ENCODE data around the gene KIF22. TPM values are rescaled to one million over a fixed set of nuclear protein-coding genes. Genes with fewer than 3 reads are reported as not detected.

Gene KIF22
- total RNA-seq (2011; cell fraction: chromatin; rRNA removed; ENCODE audit: low replicate concordance) = 212 and 457 TPM in 2 replicates
- 330 and 338 TPM in 2 replicates for total RNA-seq (2011; cell fraction: nucleolus; rRNA removed)
- total RNA-seq (2011; cell fraction: nucleoplasm; rRNA removed) = 225 and 251 TPM in 2 replicates
- total RNA-seq (2014; rRNA removed) (131 and 146 TPM in 2 replicates), total RNA-seq (2014; rRNA removed; fragmentation: Illumina TruSeq; extraction: Trizol) (84.2 and 106 TPM in 2 replicates), total RNA-seq (2015; rRNA removed; fragmentation: Illumina TruSeq; extraction: Trizol) (115 and 117 TPM in 2 replicates), total RNA-seq (2021) (146 and 156 TPM in 2 replicates), polyA plus RNA-seq (2011; rRNA removed) (232 and 251 TPM in 2 replicates), polyA plus RNA-seq (2014; fragmentation: Illumina TruSeq; extraction: Trizol) (144 and 171 TPM in 2 replicates), polyA plus RNA-seq (2014; fragmentation: Nextera tagmentation; extraction: Ambion mirVana) (10 to 100 TPM in 1 of 2 experiments, 1 to 10 TPM in 1; 8.7 to 18.2 TPM), polyA plus RNA-seq (2014; rRNA removed) (180 and 185 TPM in 2 replicates), polyA minus RNA-seq (2011; rRNA and poly(A)+ RNA removed) (154 and 186 TPM in 2 replicates), Bru-seq, nascent RNA (percentile 89 among the genes with signal in this experiment), BruChase-seq, experiment 1, labeled RNA remaining after a 2-hour chase (percentile 85 among the genes with signal in this experiment), BruChase-seq, experiment 2, labeled RNA remaining after a 6-hour chase (percentile 89 among the genes with signal in this experiment)
- polyA plus RNA-seq (2011; cell fraction: cytosol; rRNA removed) = 202 and 227 TPM in 2 replicates
- polyA plus RNA-seq (2011; cell fraction: nucleus; rRNA removed) = 549 and 656 TPM in 2 replicates
- 111 and 163 TPM in 2 replicates for polyA plus RNA-seq (2012)
- polyA minus RNA-seq (2011; cell fraction: cytosol; rRNA and poly(A)+ RNA removed) = 92.9 and 122 TPM in 2 replicates
- 267 and 269 TPM in 2 replicates for polyA minus RNA-seq (2011; cell fraction: nucleus; rRNA and poly(A)+ RNA removed)
- long read RNA-seq, experiment 1, transcript KIF22-201 (14 exons, 2,113 nt) = major isoform, 407 of 772 reads
- long read RNA-seq, experiment 1, partial matches to known transcripts = 309 of 772 reads
- long read RNA-seq, experiment 1, other reads (novel, unspliced or antisense) = 56 of 772 reads
- long read RNA-seq, experiment 2, transcript KIF22-201 (14 exons, 2,113 nt) = major isoform, 86 of 121 reads
- long read RNA-seq, experiment 2, partial matches to known transcripts = 23 of 121 reads
- long read RNA-seq, experiment 2, other reads (novel, unspliced or antisense) = 12 of 121 reads
- long read RNA-seq, experiment 3, transcript KIF22-201 (14 exons, 2,113 nt) = major isoform, 198 of 246 reads
- long read RNA-seq, experiment 3, partial matches to known transcripts = 30 of 246 reads
- long read RNA-seq, experiment 3, other reads (novel, unspliced or antisense) = 18 of 246 reads

GRCh38 chr16:29790183-29790948 is at the start of gene KIF22:
Gene KIF22 (plus strand): TSS chr16:29790751. CDS start chr16:29790760, 9 bp downstream.
- Histone ChIP-seq H3K4me2 (ENCODE audit: insufficient read depth, low read length) (peak within 1 kb of the TSS; percentile 100), H3K4me1 (replicated peaks in 1 of 2; ENCODE audit: control insufficient read depth in 2 of 2, insufficient read depth in 2 of 2, low read length in 2 of 2) (peaks cover 14 to 17% of the 10 kb centered on the region in 2 experiments), H3K27ac (ENCODE audit: extremely low read depth, low read depth, low read length) (peak within 1 kb of the TSS; percentile 97), H3K4me3 (peak within 1 kb of the TSS; percentile 89), H3K79me2 (ENCODE audit: control insufficient read depth, insufficient read depth, low read length) (peaks cover 56% of the 10 kb centered on the region), H3K9me1 (ENCODE audit: control insufficient read depth, insufficient read depth, low read length) (no peaks in the 10 kb centered on the region), H3K27me3 (ENCODE audit: control insufficient read depth in 2 of 2, insufficient read depth in 2 of 2, low read length in 2 of 2) (no peaks in the 10 kb centered on the region), H3K9me3 (replicated peaks; ENCODE audit: control insufficient read depth, insufficient read depth, low read depth, low read length) (no peaks in the 10 kb centered on the region), H3K36me3 (ENCODE audit: control insufficient read depth, insufficient read depth, low read length) (peaks cover 37% of the 10 kb centered on the region), H4K20me1 (replicated peaks; ENCODE audit: control insufficient read depth, insufficient read depth, low read length) (peaks cover 10% of the 10 kb centered on the region; the same call in 1 of the 2 replicates), H2AFZ (ENCODE audit: low read depth, low read length) (peak within 1 kb of the TSS; percentile 99), H3K9ac (ENCODE audit: insufficient read depth in 1 of 2, low read depth in 2 of 2, low read length in 2 of 2) (peak within 1 kb of the TSS; percentile 95 to 100)
- ATAC-seq (peak; percentile 98), FAIRE-seq (peak; percentile 90), DNase-seq (ENCODE audit: extremely low read depth in 1 of 4, low spot score in 3 of 4) (peak; percentile 98 to 100 (median 99))
- in situ Hi-C loops (cut with MboI) (no loop called here), intact Hi-C loops (cut with micrococcal nuclease) (loop anchor here (1.0 kb wide), 1 partner anchor 15 kb away; no protein-coding TSS in a partner anchor)
- POLR2A ChIA-PET = interaction anchor here (0.6 to 7.1 kb wide), 19 partner anchors 10 to 1084 kb away, joined by 3 to 114 read pairs (median 3); partner anchors contain the start of genes MAZ, TAOK2 and ZG16
- CTCF ChIA-PET (ENCODE audit: low intra/inter-chr PET ratio) = interaction anchor here (1.2 kb wide), 1 partner anchor 61 kb away, joined by 3 read pairs; no protein-coding TSS in a partner anchor
- BruUV-seq (replicated peaks) = no TSS peak
- under 1% methylated on average over 60 of the region's 67 CpGs for WGBS (ENCODE audit: insufficient coverage, low coverage, missing lambda C conversion rate)
- TF ChIP-seq ZNF354B (CRISPR knock-in tag; IDR thresholded peaks at IDR 0.05) (no peak), E2F1 (CRISPR knock-in tag; IDR thresholded peaks at IDR 0.05) (peak; percentile 83; the same call in 1 of the 2 replicates), NKRF (IDR thresholded peaks at IDR 0.05; ENCODE audit: borderline replicate concordance) (peak; percentile 81), CUX1 (CRISPR knock-in tag; IDR thresholded peaks at IDR 0.05) (no peak), PCBP2 (IDR thresholded peaks at IDR 0.05; ENCODE audit: low read depth, low read length, poor library complexity, severe bottlenecking) (no peak)

Measured in K562 (cell line).